H9 (cell line): ENCODE results near the gene GTF2A1. TPM values are rescaled to one million over a fixed set of nuclear protein-coding genes. Genes with fewer than 3 reads are reported as not detected.

ENCODE experiments used
- DNase-seq: peaks from one replicate; pipeline ENCODE4 v3.0.0-alpha.2; 2017
- H2AFZ ChIP-seq: one replicate; pipeline ENCODE4 v1.6.1; 2013; ENCODE audit warnings: mild to moderate bottlenecking, low read length, control low read depth, moderate library complexity
- H2AK5ac ChIP-seq: 2 replicates; pipeline ENCODE4 v1.6.1; 2013; ENCODE audit warnings: low read length, control low read depth, mixed read lengths; ENCODE audit not compliant: insufficient read length
- H2BK120ac ChIP-seq: one replicate; pipeline ENCODE4 v1.6.1; 2013; ENCODE audit warnings: low read depth, mild to moderate bottlenecking, low read length, control low read depth, inconsistent platforms; ENCODE audit not compliant: poor library complexity, severe bottlenecking
- H2BK12ac ChIP-seq: 2 replicates; pipeline ENCODE4 v1.6.1; 2013; ENCODE audit warnings: low read length, control low read depth, mixed read lengths, low read depth; ENCODE audit not compliant: insufficient read length
- H2BK15ac ChIP-seq: 2 replicates; pipeline ENCODE4 v1.6.1; 2013; ENCODE audit warnings: low read depth, low read length, control low read depth
- H2BK20ac ChIP-seq: one replicate; pipeline ENCODE4 v1.6.1; 2013; ENCODE audit warnings: low read depth, mild to moderate bottlenecking, low read length, control low read depth, inconsistent platforms; ENCODE audit not compliant: poor library complexity, severe bottlenecking
- H2BK5ac ChIP-seq: 2 replicates; pipeline ENCODE4 v1.6.1; 2013; ENCODE audit warnings: low read length, control low read depth, mixed read lengths; ENCODE audit not compliant: insufficient read length
- H3K14ac ChIP-seq: 2 replicates; pipeline ENCODE4 v1.6.1; 2013; ENCODE audit warnings: low read length, control low read depth; ENCODE audit not compliant: insufficient read depth
- H3K18ac ChIP-seq: 2 replicates; pipeline ENCODE4 v1.6.1; 2013; ENCODE audit warnings: low read depth, mild to moderate bottlenecking, mixed read lengths, low read length, control low read depth; ENCODE audit not compliant: insufficient read length
- H3K23ac ChIP-seq: 2 replicates; pipeline ENCODE4 v1.6.1; 2013; ENCODE audit warnings: low read length, control low read depth, mixed read lengths, low read depth; ENCODE audit not compliant: insufficient read length
- H3K23me2 ChIP-seq: 2 replicates; pipeline ENCODE4 v1.6.1; 2013; ENCODE audit warnings: low read depth, mild to moderate bottlenecking, mixed read lengths, low read length, control low read depth; ENCODE audit not compliant: insufficient read length, poor library complexity, severe bottlenecking
- H3K27ac ChIP-seq: 2 replicates; pipeline ENCODE4 v1.5.1; 2013; ENCODE audit warnings: low read length, control low read depth, mixed read lengths, low read depth; ENCODE audit not compliant: insufficient read length
- H3K27me3 ChIP-seq: 2 replicates; pipeline ENCODE4 v1.6.1; 2013; ENCODE audit warnings: low read length, control low read depth, inconsistent platforms; ENCODE audit not compliant: insufficient read depth
- H3K4ac ChIP-seq: 2 replicates; pipeline ENCODE4 v1.6.1; 2013; ENCODE audit warnings: low read depth, mild to moderate bottlenecking, control low read depth, inconsistent platforms, low read length, moderate library complexity
- H3K4me1 ChIP-seq: 2 replicates; pipeline ENCODE4 v1.6.1; 2013; ENCODE audit warnings: low read length, control low read depth, inconsistent platforms; ENCODE audit not compliant: insufficient read depth
- H3K4me2 ChIP-seq: 2 replicates; pipeline ENCODE4 v1.6.1; 2013; ENCODE audit warnings: low read length, control low read depth, mixed read lengths; ENCODE audit not compliant: insufficient read length, insufficient read depth
- H3K56ac ChIP-seq: 2 replicates; pipeline ENCODE4 v1.6.1; 2013; ENCODE audit warnings: low read depth, mild to moderate bottlenecking, mixed read lengths, low read length, control low read depth; ENCODE audit not compliant: insufficient read length
- H3K79me1 ChIP-seq: 2 replicates; pipeline ENCODE4 v1.6.1; 2013; ENCODE audit warnings: low read depth, mild to moderate bottlenecking, moderate library complexity, low read length, control low read depth, inconsistent platforms; ENCODE audit not compliant: insufficient read depth, poor library complexity, severe bottlenecking
- H3K79me2 ChIP-seq: 2 replicates; pipeline ENCODE4 v1.6.1; 2013; ENCODE audit warnings: low read length, control low read depth, inconsistent platforms; ENCODE audit not compliant: insufficient read depth
- H3K9ac ChIP-seq: 2 replicates; pipeline ENCODE4 v1.6.1; 2013; ENCODE audit warnings: low read length, control low read depth, mixed read lengths; ENCODE audit not compliant: insufficient read length; ENCODE audit errors: extremely low read depth
- H3K9me3 ChIP-seq: one replicate; pipeline ENCODE4 v1.6.1; 2013; ENCODE audit warnings: low read depth, low read length, inconsistent platforms; ENCODE audit not compliant: control insufficient read depth
- H3T11ph ChIP-seq: one replicate; pipeline ENCODE4 v1.6.1; 2013; ENCODE audit warnings: mild to moderate bottlenecking, low read length, control low read depth, inconsistent platforms
- H4K20me1 ChIP-seq: one replicate; pipeline ENCODE4 v1.6.1; 2013; ENCODE audit not compliant: control insufficient read depth, insufficient read length, insufficient read depth
- H4K5ac ChIP-seq: 2 replicates; pipeline ENCODE4 v1.6.1; 2013; ENCODE audit warnings: low read depth, mild to moderate bottlenecking, mixed read lengths, low read length, control low read depth; ENCODE audit not compliant: insufficient read length
- H4K8ac ChIP-seq: replicated peaks from 2 replicates; pipeline ENCODE4 v1.6.1; 2013; ENCODE audit warnings: low read length, control low read depth, mixed read lengths, low read depth; ENCODE audit not compliant: insufficient read length
- H4K91ac ChIP-seq: 2 replicates; pipeline ENCODE4 v1.6.1; 2013; ENCODE audit warnings: low read depth, mild to moderate bottlenecking, moderate library complexity, mixed read lengths, low read length, control low read depth; ENCODE audit not compliant: insufficient read length
- H3K27ac Mint-ChIP-seq, 3 experiments: 2 replicates in 2 of 3; 3 replicates in 1 of 3; pipeline ENCODE4 v1.8.0; 2020 to 2021; ENCODE audit warnings: mixed read lengths in 3 of 3, mild to moderate bottlenecking in 1 of 3, moderate library complexity in 1 of 3
- H3K27me3 Mint-ChIP-seq: 2 replicates; pipeline ENCODE4 v1.8.0; 2021; ENCODE audit warnings: low read depth, mild to moderate bottlenecking, moderate library complexity, mixed read lengths
- H3K36me3 Mint-ChIP-seq, 3 experiments: 2 replicates in 2 of 3; 3 replicates in 1 of 3; pipeline ENCODE4 v1.8.0; 2020 to 2021; ENCODE audit warnings: low read depth in 3 of 3, mixed read lengths in 3 of 3; ENCODE audit not compliant: insufficient read depth in 1 of 3
- H3K4me1 Mint-ChIP-seq, 2 experiments: 2 replicates each; pipeline ENCODE4 v1.8.0; 2020; ENCODE audit warnings: mixed read lengths in 2 of 2
- H3K4me3 Mint-ChIP-seq, 2 experiments: 2 replicates in 1 of 2; 3 replicates in 1 of 2; pipeline ENCODE4 v1.8.0; 2020 to 2021; ENCODE audit warnings: mild to moderate bottlenecking in 2 of 2, mixed read lengths in 2 of 2, moderate library complexity in 1 of 2
- H3K9me3 Mint-ChIP-seq, 2 experiments: 2 replicates in 1 of 2; 3 replicates in 1 of 2; pipeline ENCODE4 v1.8.0; 2020; ENCODE audit warnings: mild to moderate bottlenecking in 2 of 2, mixed read lengths in 2 of 2, moderate library complexity in 1 of 2
- WGBS: extraction: QIAGEN DNeasy Blood & Tissue Kit; methylation state at CpG from one replicate; pipeline ENCODE4 v1.1.7; 2013; ENCODE audit warnings: missing lambda C conversion rate, low lambda C conversion rate, mixed read lengths; ENCODE audit not compliant: insufficient read length; ENCODE audit errors: extremely low coverage; 5-methylcytosine and 5-hydroxymethylcytosine counted together
- total RNA-seq: library from RNA; stranded (reverse); gene quantifications from 2 replicates; pipeline ENCODE4 v1.2.1, GENCODE V29; 2021
- TF ChIP-seq, protein P1 (sequence below): fragments of 200-600 bp; sonication (generic); conservative IDR thresholded peaks from 3 replicates; pipeline ENCODE4 v1.8.0; 2021; ENCODE audit warnings: antibody characterized with exemption, mild to moderate bottlenecking

The GTF2A1 gene
- total RNA-seq, 1 experiment from 2014 or later, result 43.0 TPM

DNA sequence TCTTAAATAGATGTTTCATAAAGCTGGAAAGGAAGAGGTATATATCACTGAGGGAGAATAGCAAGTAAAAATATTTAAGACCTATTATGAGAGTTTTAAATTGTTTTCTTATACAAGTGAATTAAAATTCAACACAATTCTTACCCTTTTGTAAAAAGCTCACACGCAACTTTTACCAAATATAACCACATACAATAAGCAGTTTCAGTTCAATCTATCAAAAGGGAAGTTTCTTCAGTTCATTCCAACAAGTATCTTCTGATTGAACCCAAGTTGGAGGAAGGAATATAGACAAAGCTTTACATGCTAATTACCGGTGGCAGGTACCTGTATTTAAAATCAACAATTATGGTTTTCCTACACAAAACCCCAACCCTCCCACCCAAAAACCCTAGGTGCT is 41.1 kb downstream of the GTF2A1 start:
- Histone ChIP-seq H3K56ac (no peak overlapping the region), H3K4ac (no peak overlapping the region), H3K23ac (no peak overlapping the region), H3K23me2 (no peaks in the 10 kb centered on the region), H2BK15ac (no peak overlapping the region), H3K9ac (no peak overlapping the region), H2AFZ (no peak overlapping the region), H3T11ph (no peak overlapping the region), H3K18ac (no peak overlapping the region), H4K91ac (no peak overlapping the region), H2BK20ac (no peak overlapping the region), H3K4me2 (no peak overlapping the region), H3K79me1 (no peaks in the 10 kb centered on the region), H3K14ac (no peak overlapping the region), H3K79me2 (no peaks in the 10 kb centered on the region), H4K5ac (no peak overlapping the region), H3K9me3 (no peaks in the 10 kb centered on the region), H4K8ac (no peak overlapping the region), H2BK12ac (no peak overlapping the region), H2BK120ac (no peak overlapping the region), H2BK5ac (no peak overlapping the region), H4K20me1 (no peaks in the 10 kb centered on the region), H3K27ac (no peak overlapping the region), H3K4me1 (no peaks in the 10 kb centered on the region), H2AK5ac (no peak overlapping the region), H3K27me3 (no peaks in the 10 kb centered on the region)
- no peaks in the 10 kb centered on the region for H3K9me3 Mint-ChIP-seq
- 0 out of 4 replicates have a peak, but pooled peaks cover 0 to 3% of the 10 kb centered on the region in 2 experiments for H3K4me1 Mint-ChIP-seq
- DNase-seq, result no peak
- TF ChIP-seq, protein P1, sequence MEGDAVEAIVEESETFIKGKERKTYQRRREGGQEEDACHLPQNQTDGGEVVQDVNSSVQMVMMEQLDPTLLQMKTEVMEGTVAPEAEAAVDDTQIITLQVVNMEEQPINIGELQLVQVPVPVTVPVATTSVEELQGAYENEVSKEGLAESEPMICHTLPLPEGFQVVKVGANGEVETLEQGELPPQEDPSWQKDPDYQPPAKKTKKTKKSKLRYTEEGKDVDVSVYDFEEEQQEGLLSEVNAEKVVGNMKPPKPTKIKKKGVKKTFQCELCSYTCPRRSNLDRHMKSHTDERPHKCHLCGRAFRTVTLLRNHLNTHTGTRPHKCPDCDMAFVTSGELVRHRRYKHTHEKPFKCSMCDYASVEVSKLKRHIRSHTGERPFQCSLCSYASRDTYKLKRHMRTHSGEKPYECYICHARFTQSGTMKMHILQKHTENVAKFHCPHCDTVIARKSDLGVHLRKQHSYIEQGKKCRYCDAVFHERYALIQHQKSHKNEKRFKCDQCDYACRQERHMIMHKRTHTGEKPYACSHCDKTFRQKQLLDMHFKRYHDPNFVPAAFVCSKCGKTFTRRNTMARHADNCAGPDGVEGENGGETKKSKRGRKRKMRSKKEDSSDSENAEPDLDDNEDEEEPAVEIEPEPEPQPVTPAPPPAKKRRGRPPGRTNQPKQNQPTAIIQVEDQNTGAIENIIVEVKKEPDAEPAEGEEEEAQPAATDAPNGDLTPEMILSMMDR, result no peak
- no peaks in the 10 kb centered on the region for H3K27me3 Mint-ChIP-seq
- peaks cover 9 to 50% (median 38%) of the 10 kb centered on the region in 3 experiments for H3K36me3 Mint-ChIP-seq
- H3K4me3 Mint-ChIP-seq, result no peak overlapping the region
- no CpG with 5 or more reads among the region's 2 CpGs for WGBS
- H3K27ac Mint-ChIP-seq, result no peak overlapping the region
